Activated CD8-positive, alpha-beta T cell treated with anti-CD3 and anti-CD28 coated beads for 36 hours (primary cell): ENCODE results near the gene SMPD3. TPM values are rescaled to one million over a fixed set of nuclear protein-coding genes. Genes with fewer than 3 reads are reported as not detected.
A peak's percentile ranks its signal among the peaks of the same experiment; 100 is the strongest.

ENCODE experiments used
- ATAC-seq: fragments of 200-7000 bp; cut with Tn5 transposase; one replicate; pipeline ENCODE4 v1.10.0; 2021; ENCODE audit warnings: mild to moderate bottlenecking, moderate library complexity
- CTCF ChIA-PET: fragments of 350-600 bp; sonication (Branson Sonifier 250); formaldehyde crosslinking; loops from one replicate; lab custom pipeline; 2021; ENCODE audit warnings: antibody characterized with exemption; lab: Charles Lee
- POLR2A ChIA-PET: fragments of 350-600 bp; sonication (Branson Sonifier 250); formaldehyde crosslinking; loops from one replicate; lab custom pipeline; 2021; ENCODE audit warnings: antibody characterized with exemption; lab: Charles Lee
- DNase-seq: peaks from one replicate; pipeline ENCODE4 v3.0.0-alpha.2; 2020
- H3K27ac Mint-ChIP-seq: one replicate; pipeline ENCODE4 v1.8.0; 2021; ENCODE audit warnings: mild to moderate bottlenecking, mixed read lengths
- H3K27me3 Mint-ChIP-seq: one replicate; pipeline ENCODE4 v1.8.0; 2021; ENCODE audit warnings: mixed read lengths
- H3K36me3 Mint-ChIP-seq: one replicate; pipeline ENCODE4 v1.8.0; 2021; ENCODE audit warnings: low read depth, mixed read lengths
- H3K4me1 Mint-ChIP-seq: one replicate; pipeline ENCODE4 v1.8.0; 2021; ENCODE audit warnings: low read depth, mixed read lengths
- H3K4me3 Mint-ChIP-seq: one replicate; pipeline ENCODE4 v1.8.0; 2021; ENCODE audit warnings: mild to moderate bottlenecking, moderate library complexity, mixed read lengths
- H3K9me3 Mint-ChIP-seq: one replicate; pipeline ENCODE4 v1.8.0; 2021; ENCODE audit warnings: mixed read lengths
- intact Hi-C: fragments of 100-400 bp; cut with micrococcal nuclease; formaldehyde crosslinking; loops from one replicate; pipeline ENCODE4 v1.10.0; 2022
- total RNA-seq, 2 experiments: library from RNA; stranded (reverse); gene quantifications; one replicate each; pipeline ENCODE4 v1.2.3, GENCODE V29; 2021
- TF ChIP-seq, protein P1 (sequence below): fragments of 200-600 bp; IDR thresholded peaks from one replicate; pipeline ENCODE4 v1.8.0; 2022; ENCODE audit warnings: antibody characterized with exemption, mild to moderate bottlenecking

The SMPD3 gene
- total RNA-seq, 2 experiments from 2014 or later: 0.16 to 0.63 TPM

DNA sequence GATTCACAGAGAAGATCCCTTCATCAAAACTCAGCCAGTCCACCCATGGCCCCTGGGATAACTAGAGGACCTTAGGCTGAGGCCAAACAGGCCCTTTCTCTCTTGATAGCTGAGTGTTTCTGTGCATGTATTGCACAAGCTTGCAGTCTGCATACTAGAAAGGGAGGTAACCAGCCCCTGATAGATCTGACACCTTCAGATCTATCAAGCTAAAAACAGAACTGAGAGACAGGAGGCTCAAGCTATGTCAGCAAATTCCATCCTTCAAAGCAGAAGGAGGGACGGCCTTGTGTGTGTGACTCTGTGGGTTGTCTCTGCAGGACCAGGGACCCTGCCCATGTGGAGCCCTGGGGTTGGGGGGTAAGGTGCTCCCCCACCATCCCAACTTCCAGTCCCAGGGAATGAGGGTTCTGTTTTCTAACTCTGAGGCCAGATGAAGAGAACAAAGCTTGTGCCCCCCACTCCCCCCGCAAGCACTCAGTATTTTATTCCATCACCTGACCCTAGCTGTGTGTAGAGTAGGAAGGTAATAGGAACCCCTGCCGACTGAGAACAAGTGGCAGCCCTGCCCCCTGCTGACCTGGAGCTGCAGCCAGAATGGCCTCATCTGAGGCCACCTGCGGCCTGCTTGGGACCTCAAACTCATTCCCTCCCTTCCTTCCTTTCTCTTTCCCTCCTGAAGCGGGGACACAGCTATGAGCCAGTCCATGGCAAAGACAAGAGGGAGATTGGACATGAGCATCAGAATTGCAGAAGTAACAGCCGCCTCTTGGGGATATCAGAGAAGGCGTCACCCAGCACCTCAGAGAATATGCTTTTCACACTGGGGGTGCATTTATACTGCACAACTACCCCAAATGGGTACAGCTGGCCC lies 63.8 kb downstream of the SMPD3 start:
- Mint-ChIP-seq H3K27ac (no peak overlapping the region), H3K4me1 (peaks cover 5% of the 10 kb centered on the region), H3K27me3 (no peaks in the 10 kb centered on the region), H3K9me3 (no peaks in the 10 kb centered on the region), H3K4me3 (no peak overlapping the region), H3K36me3 (no peaks in the 10 kb centered on the region)
- CTCF ChIA-PET: interaction anchor here (0.6 to 2.1 kb wide), 10 partner anchors 12 to 740 kb away, joined by 3 to 7 read pairs (median 4); partner anchors contain the start of gene SLC7A6
- intact Hi-C loops: no loop called here
- DNase-seq (no peak), ATAC-seq (no peak)
- TF ChIP-seq, protein P1, sequence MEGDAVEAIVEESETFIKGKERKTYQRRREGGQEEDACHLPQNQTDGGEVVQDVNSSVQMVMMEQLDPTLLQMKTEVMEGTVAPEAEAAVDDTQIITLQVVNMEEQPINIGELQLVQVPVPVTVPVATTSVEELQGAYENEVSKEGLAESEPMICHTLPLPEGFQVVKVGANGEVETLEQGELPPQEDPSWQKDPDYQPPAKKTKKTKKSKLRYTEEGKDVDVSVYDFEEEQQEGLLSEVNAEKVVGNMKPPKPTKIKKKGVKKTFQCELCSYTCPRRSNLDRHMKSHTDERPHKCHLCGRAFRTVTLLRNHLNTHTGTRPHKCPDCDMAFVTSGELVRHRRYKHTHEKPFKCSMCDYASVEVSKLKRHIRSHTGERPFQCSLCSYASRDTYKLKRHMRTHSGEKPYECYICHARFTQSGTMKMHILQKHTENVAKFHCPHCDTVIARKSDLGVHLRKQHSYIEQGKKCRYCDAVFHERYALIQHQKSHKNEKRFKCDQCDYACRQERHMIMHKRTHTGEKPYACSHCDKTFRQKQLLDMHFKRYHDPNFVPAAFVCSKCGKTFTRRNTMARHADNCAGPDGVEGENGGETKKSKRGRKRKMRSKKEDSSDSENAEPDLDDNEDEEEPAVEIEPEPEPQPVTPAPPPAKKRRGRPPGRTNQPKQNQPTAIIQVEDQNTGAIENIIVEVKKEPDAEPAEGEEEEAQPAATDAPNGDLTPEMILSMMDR: no peak
- POLR2A ChIA-PET: interaction anchor here (1.0 to 1.6 kb wide), 2 partner anchors 14 to 24 kb away, joined by 3 to 6 read pairs; no protein-coding TSS in a partner anchor

DNA sequence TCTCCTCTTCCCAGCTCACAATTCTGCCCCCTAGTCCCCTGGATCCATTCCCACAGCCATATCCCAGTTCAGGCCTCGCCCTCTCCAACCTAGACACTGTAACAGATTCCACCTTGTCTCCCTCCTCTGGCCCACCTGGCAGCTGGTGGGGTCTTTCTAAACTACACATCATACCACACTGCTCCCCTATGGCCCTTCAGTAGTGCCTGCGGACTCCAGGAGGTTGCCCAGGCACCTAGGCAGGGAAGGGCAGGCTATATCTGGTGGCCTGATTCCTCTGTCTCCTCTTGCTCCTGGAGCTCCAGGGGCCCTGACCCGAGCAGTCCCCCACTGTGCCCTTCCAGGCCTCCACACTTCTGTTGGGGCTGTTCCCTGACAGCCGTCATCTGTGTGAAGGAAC lies 64.5 kb downstream of the SMPD3 start:
- Mint-ChIP-seq H3K9me3 (no peaks in the 10 kb centered on the region), H3K4me3 (no peak overlapping the region), H3K4me1 (peaks cover 10% of the 10 kb centered on the region), H3K27ac (no peak overlapping the region), H3K27me3 (no peaks in the 10 kb centered on the region), H3K36me3 (no peaks in the 10 kb centered on the region)
- TF ChIP-seq, protein P1: no peak
- DNase-seq: no peak
- ChIA-PET CTCF (interaction anchor here (0.6 to 2.1 kb wide), 7 partner anchors 11 to 740 kb away, joined by 3 to 7 read pairs (median 4); partner anchors contain the start of gene SLC7A6), POLR2A (interaction anchor here (1.6 kb wide), 1 partner anchor 13 kb away, joined by 6 read pairs; no protein-coding TSS in a partner anchor)
- intact Hi-C loops: no loop called here
- ATAC-seq: no peak

DNA sequence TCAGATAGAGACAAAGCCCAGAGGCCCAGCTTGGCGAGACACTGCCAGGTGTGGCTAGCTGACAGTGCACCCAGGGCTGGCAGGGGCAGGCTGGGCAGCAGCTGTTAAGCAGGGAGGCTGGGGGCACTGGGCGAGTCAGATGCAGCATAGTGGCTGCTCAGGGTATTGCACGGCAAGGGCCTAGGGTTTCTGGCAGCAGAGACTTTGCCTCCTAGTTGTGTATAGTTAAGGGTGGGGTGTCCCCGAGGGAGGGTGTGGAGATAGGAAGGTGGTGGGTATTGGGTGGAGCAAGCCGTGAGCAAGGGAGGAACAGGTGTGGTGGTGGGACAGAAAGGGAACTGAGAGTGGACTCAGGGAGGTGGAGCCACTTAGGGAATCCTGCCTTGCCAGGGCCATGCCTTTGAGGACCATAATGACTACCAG lies 66.0 kb downstream of the SMPD3 start:
- no peaks in the 10 kb centered on the region for H3K9me3 Mint-ChIP-seq
- no peaks in the 10 kb centered on the region for H3K27me3 Mint-ChIP-seq
- H3K27ac Mint-ChIP-seq: no peak overlapping the region
- ATAC-seq (peak; percentile 76), DNase-seq (peak; percentile 55)
- H3K4me1 Mint-ChIP-seq: peaks cover 10% of the 10 kb centered on the region
- no peak overlapping the region for H3K4me3 Mint-ChIP-seq
- ChIA-PET POLR2A (interaction anchor here (0.8 kb wide), 1 partner anchor 30 kb away, joined by 3 read pairs; no protein-coding TSS in a partner anchor), CTCF (interaction anchor here (0.6 to 2.0 kb wide), 11 partner anchors 11 to 130 kb away, joined by 3 to 19 read pairs (median 4); no protein-coding TSS in a partner anchor)
- TF ChIP-seq, protein P1: peak; percentile 73
- H3K36me3 Mint-ChIP-seq: no peaks in the 10 kb centered on the region
- intact Hi-C loops: no loop called here

DNA sequence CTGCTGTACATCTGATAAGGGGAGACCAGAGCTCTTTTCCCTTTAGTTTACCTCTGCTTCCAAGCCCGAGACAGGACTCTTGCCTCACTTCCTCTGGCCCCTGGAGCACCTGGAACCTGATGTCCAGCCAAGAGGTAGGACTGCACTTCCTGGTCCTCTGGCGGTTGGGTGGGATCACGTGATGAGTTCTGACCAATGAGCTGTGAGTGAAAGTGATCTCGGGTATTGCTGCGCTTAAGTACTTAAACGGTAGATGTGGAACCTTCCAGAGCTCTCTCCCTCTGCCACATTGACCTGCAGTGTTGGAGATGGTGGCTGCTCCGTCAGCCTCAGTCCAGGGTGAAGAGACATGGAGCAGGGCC lies 67.0 kb downstream of the SMPD3 start:
- Mint-ChIP-seq H3K4me1 (peaks cover 10% of the 10 kb centered on the region), H3K27ac (no peak overlapping the region), H3K27me3 (no peaks in the 10 kb centered on the region), H3K36me3 (no peaks in the 10 kb centered on the region), H3K9me3 (no peaks in the 10 kb centered on the region), H3K4me3 (no peak overlapping the region)
- DNase-seq (no peak), ATAC-seq (no peak)
- CTCF ChIA-PET: interaction anchor here (0.5 to 2.0 kb wide), 16 partner anchors 9 to 139 kb away, joined by 3 to 19 read pairs (median 4); no protein-coding TSS in a partner anchor
- intact Hi-C loops: no loop called here
- TF ChIP-seq, protein P1: no peak
- POLR2A ChIA-PET: interaction anchor here (0.8 kb wide), 1 partner anchor 31 kb away, joined by 3 read pairs; no protein-coding TSS in a partner anchor
